Stimulated activated CD4-positive, alpha-beta T cell treated with anti-CD3 and anti-CD28 coated beads, Interleukin-2, amount 100 ng/mL, for 4 hours (primary cell): ENCODE data around the gene TREH.
"Not testable (repeated sequence)": the region's sequence is repeated elsewhere in the genome, so short reads cannot be mapped to it uniquely, and the experiment has no call there.

Experiments
- DNase-seq: peaks from one replicate; pipeline ENCODE4 v3.0.0-alpha.2; 2020; ENCODE audit warnings: low read depth

TREH gene

GRCh38 chr11:118679483-118679882 is at the start of gene TREH:
TSS of gene TREH (minus strand) at chr11:118679650. CDS start at chr11:118679627, 23 bp downstream.
- no peak for DNase-seq

- DNase-seq, result not testable (repeated sequence)
Observed at GRCh38 chr11:118728112-118728511, 48.7 kb upstream of the TREH start.

- DNase-seq, result not testable (repeated sequence)
Observed at GRCh38 chr11:118727721-118728066, 48.2 kb upstream of the TREH start.

- DNase-seq, result not testable (repeated sequence)
Observed at GRCh38 chr11:118727001-118727720, 47.7 kb upstream of the TREH start.

- not testable (repeated sequence) for DNase-seq
Observed at GRCh38 chr11:118721478-118722015, 42.1 kb upstream of the TREH start.

GRCh38 chr11:118720740-118721139 is 41.3 kb upstream of the TREH start:
- not testable (repeated sequence) for DNase-seq

- DNase-seq, result not testable (repeated sequence)
Observed at GRCh38 chr11:118720078-118720477, 40.6 kb upstream of the TREH start.

- DNase-seq, result not testable (repeated sequence)
Observed at GRCh38 chr11:118718562-118718961, 39.1 kb upstream of the TREH start.

- DNase-seq, result not testable (repeated sequence)
Observed at GRCh38 chr11:118717733-118718132, 38.3 kb upstream of the TREH start.

GRCh38 chr11:118717221-118717620 is 37.8 kb upstream of the TREH start:
- DNase-seq, result not testable (repeated sequence)

- no peak for DNase-seq
Observed at GRCh38 chr11:118715837-118716260, 36.4 kb upstream of the TREH start.

- no peak for DNase-seq
Observed at GRCh38 chr11:118715245-118715831, 35.9 kb upstream of the TREH start.

GRCh38 chr11:118714816-118715215 is 35.4 kb upstream of the TREH start:
- no peak for DNase-seq

GRCh38 chr11:118714416-118714815 is 35.0 kb upstream of the TREH start:
- not testable (repeated sequence) for DNase-seq

- DNase-seq, result no peak
Observed at GRCh38 chr11:118708296-118708695, 28.8 kb upstream of the TREH start.

- no peak for DNase-seq
Observed at GRCh38 chr11:118706546-118706825, 27.0 kb upstream of the TREH start.

- DNase-seq, result no peak
Observed at GRCh38 chr11:118705791-118706545, 26.5 kb upstream of the TREH start.

GRCh38 chr11:118705111-118705741 is 25.8 kb upstream of the TREH start:
- DNase-seq, result no peak

GRCh38 chr11:118703563-118704106 is 24.2 kb upstream of the TREH start:
- DNase-seq, result no peak

GRCh38 chr11:118699506-118700220 is 20.2 kb upstream of the TREH start:
- no peak for DNase-seq

GRCh38 chr11:118697346-118697745 is 17.9 kb upstream of the TREH start:
- no peak for DNase-seq
